DLD1 (cell line): ENCODE measurements around the gene CDH6.

Experiments used
- in situ Hi-C: cut with HindIII; loops from 2 replicates; pipeline ENCODE4 v1.10.0; 2017; ENCODE audit warnings: low sequenced_read_pairs

CDH6 gene

DNA sequence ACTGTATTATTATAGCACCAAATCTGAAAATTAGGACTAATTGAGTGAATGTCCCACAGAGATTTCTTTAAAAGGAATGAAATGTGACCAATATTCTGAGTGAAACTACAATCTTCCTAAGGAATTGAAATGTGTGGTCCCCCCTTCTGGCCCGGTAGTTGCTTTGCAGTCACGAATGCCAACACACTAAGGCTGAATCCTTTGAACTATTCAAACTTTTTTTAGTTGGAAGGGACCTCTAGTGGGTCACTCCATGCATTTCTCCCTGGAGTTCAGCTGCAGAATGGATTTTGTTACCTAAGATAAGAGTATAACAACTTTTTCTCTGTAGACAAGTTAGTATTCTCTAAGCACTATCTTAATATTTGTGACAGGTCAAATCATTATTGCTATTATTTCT, 2.8 kb downstream of the CDH6 start:
- in situ Hi-C loops = no loop called here

DNA sequence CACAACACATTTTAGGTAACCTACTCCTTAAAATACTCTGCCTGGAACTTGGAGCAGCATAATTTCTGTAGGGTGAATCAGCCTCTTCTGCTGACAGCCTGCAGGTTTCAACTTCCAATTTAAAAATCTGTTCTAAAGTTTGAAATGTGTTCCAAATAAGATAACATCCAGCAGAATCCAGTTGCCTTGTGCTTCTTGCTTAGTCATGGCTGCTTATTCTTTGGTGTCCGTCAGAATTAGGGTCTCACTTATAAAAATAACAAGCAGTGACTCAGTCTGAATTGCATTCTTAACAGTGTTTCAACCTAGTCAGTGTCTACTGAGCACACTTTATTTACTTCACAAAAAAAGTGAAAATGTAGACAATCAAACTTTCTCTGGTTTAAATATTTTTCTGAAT, 3.7 kb downstream of the CDH6 start:
- in situ Hi-C loops = no loop called here

DNA sequence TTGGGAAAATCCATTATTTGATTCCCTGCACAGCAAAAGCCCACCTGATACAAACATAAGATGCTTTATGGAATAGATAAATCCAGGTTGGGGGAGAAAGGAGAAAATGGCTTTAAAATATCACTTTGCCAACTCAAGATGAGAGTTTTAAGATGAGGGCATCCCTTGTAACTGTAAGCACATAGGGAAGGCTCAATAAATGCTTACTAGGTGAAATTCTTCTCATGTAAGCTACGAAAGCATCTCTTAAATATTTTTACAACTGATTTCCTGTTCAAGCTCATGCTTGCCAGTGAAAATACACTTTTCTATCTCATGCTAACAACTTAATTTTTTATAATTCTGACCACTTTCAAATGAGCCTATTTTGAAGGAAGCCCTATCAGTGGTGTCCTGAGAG, 11.5 kb downstream of the CDH6 start:
- in situ Hi-C loops = no loop called here

DNA sequence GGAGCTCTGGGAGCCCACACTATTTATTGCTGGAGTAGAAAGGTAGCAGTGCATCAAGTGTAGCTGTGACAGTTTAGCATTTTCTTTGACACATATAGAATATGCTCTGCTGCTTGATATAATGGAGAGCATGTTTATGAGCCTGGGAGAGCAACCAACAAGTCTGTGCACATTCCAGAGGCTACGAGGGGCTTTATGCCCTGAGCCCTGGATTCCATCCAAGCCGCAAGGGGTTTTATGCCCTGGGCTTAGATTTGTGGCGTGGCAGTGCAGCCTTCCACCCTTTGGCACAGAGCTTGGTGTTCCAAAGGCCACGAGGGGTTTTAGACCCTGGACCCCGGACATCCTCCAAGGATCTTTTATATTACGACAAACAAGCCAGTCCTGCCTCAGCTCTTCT, 14.6 kb downstream of the CDH6 start:
- in situ Hi-C loops = no loop called here

DNA sequence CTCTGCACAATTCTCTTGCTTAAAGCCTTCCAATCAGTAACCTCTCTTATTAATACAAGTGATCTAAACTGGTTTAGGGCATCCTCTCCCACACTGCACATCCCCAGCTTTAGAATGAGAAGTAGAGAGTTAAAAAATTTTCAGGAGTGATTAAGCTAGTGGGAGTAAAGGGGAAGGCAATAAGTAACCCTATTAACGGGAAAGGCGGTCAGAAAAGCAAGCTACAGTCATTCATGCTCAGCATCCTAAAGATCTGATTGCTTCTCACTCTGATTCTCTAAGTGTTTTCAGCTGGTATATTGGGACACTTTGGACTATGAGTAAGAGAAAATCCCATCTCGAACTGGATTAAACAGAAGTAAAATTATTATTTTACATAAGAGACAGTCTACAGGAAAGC, 15.8 kb downstream of the CDH6 start:
- in situ Hi-C loops = no loop called here

DNA sequence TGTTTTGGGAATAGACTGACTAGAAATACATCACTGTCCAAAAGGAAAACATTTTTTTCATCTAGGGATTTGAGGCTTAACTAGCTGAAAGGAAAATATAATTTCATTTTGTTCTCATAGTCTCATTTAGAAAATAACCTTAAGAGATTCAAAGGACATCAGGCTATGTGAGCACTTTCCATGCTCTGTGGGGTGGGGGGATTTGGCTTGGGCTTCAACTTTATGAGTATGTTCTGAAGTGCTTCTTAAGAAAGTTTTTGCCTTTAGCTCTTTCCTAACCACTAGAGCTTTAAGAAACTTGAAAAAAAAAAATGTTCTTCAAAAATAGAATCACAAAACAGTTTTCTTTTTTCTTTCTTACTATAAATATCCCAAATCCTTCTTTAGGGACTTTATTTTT, 17.6 kb downstream of the CDH6 start:
- in situ Hi-C loops = no loop called here

DNA sequence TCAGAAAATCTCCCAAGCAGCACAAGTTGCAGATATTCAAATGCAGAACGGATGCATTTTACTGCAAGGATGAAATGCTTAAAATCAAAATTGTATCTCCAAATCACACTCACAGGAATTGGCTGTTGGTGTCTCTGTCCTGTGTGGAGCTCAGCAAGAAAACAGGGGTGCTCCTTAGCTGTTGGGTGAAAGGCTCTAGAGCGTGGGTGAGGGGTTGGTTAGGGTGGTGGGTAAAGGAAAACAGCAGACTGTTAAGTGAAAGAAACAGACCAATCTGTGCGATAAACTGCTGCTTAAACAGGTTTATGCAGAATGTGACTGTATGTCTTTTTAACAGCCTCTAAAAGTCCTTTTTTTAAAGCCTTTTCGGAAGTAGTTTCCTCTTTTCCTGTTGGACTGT, 19.8 kb downstream of the CDH6 start:
- in situ Hi-C loops = no loop called here

DNA sequence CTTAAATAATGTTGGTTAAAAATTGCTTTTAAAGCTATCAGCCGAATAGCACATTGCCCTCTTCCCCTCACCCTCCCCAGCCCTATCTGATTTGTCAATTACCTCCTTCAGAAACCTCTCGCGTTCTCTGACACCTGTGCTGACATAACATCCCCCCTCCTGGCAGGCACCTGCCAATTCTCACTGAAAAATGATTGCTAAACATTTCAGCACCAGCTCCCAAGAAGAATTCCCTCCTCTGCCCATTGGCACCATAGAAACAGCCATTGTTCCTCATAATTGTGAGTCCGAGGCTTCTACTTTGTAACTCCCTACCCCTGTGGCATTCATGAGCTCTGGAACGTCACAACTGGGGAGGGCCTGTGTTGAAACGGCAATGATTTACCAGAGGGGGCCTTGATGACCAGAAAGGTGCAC, 20.2 kb downstream of the CDH6 start:
- in situ Hi-C loops = no loop called here

DNA sequence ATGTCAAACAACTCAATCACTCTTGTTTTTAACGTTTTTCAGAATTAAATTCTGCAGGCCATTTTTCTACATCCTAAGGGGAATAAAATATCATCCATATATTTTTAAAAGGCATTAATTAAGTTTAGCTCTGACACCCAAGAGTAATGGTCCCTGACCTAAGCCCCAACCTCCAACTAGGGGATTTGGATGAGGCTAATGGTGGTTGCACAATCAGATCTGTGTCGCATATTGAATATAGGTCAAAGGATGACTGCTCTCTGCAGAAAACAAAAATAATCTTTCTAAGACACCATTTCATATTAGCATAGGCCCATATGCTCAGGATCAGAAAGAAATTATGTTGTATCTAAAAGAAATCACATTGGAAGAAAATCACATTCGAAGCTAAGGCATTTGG, 20.7 kb downstream of the CDH6 start:
- in situ Hi-C loops = no loop called here

DNA sequence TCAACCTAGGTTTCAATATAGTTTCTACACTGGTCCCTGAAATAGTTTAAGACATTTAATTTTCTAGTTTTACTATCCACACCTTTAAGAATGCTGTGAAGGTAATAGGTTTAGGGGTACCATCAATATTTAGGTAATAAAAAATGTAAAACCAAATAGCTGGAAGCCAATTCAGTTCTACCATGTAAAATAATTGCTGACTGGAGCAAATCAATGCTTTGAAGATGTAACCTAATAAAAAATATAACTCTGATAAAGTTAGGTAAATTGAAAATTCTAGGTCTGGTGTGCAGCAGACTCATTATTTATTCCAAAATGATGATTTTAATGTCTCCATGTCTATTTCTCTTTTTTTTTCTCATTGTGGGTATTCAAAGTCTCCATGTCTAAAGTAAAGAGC, 21.8 kb downstream of the CDH6 start:
- in situ Hi-C loops = no loop called here

DNA sequence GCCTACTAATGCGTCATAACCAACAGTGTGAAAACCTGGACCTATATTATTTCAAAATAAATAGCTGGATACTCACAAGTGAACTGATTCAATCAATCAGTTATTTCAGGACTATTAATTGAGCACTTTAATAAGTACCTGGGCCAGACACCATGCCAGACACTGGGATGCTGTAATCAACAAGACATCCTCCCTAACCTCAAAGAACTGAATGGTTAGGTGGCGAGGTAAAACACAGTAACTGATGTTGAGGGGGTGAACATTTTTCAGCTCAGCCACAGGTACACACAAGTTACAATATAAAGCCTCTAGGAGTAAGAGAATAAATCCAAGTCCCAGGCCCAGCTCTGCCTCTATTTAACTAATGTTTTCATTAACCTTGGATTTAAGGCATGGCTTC, 24.0 kb downstream of the CDH6 start:
- in situ Hi-C loops = no loop called here

DNA sequence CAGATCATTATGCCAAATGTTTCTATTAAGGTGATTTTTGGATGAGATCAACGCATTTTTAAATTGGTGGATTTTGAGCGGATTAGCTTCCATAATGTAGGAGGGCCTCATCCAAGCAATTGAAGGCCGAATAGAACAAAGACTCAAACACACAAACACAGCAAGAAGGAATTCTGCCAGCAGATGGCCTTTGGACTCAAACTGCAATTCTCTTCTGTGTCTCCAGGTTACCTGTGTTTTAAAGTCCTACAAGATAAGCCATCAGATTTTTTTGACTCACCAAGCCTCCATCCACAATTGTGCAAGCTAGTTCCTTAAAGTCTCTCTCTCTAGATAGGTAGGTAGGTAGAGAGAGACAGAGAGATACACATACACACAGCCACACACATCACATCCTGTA, 25.5 kb downstream of the CDH6 start:
- in situ Hi-C loops = no loop called here

DNA sequence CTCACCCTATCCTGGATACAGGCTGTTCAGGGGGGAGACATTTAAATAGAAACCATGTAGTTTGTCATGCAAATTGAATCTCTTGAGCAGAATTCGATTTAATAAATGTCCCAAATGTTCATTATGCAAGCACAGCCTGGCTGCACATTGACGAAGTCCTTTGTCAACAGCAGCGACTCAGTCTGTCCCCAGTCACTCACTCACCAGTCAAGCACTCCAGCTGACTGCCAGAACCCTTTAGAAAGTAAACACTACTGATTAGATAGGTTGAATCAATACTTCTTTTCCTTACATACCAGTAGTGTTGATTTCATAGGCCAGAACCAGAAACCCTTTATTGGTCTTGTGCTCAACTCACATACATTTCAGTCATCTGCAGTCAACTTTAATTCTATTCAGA, 27.5 kb downstream of the CDH6 start:
- in situ Hi-C loops = no loop called here

DNA sequence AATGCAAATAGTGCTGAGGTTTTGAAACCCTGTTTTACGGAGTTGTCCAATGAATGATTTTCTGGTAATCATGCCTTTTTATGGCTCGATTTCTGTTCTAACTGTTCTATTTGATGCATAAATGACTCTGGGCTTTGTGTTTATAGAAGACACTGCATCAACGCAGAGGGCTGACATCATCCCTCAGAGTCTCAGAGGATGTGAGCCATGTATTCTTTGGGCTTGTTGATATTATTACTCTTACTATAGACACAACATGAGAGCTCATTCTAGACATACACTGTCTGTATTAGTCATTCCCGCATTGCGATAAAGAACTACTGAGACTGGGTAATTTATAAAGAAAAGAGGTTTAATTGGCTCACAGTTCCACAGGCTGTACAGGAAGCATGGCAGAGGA, 31.6 kb downstream of the CDH6 start:
- in situ Hi-C loops = no loop called here

DNA sequence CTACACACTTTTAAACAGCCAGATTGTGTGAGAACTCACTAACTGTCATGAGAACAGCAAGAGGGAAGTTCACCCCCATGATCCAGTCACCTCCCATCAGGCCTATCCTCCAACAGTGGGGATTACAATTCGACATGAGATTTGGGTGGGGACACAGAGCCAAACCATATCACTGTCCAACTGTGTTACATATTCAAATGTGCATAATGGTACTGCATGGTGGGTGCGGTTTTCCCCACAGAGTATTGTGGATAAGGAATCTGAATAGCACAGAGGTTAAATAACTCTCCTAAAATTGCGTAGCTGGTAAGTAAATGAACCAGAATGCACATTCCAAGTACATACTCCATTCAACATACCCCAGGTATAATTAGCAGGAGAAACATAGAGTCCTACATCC, 32.1 kb downstream of the CDH6 start:
- in situ Hi-C loops = no loop called here

DNA sequence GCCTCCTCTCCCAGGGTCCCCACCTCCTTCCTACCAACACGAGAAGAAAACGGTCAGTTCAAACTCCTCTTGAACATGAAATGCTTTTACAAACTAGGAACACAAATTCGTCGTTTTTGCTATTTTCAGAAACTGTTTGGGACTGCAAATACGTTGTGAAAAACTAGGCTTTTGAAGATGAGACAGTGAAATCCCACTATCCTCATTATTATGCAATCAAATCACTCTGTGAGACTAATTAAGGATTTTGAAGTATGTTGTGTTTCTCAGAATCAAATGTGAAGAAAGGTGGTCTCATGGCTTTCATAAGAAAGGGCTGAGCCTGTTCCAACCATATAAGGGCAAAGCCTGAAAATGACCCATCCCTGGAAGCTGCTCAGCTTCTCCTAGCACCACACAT, 33.2 kb downstream of the CDH6 start:
- in situ Hi-C loops = no loop called here

DNA sequence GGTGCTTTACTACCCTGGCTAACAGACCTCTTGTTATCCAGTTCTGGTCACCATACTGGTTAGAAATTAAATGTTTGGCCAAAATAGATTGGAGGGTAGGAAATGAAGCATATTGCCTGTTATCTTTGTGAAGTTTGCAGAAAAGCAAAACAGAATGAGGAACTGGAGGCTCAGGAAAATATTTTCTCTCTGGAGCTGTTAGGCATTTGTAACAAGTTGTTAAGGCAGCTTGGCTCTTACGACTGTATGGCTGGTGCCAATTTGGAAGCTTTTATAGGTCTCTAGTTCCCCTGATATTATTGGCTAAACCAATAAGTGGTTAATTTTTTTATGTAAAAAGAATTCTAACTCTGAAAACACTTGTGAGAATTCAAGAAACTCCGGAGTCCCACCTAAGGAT, 35.8 kb downstream of the CDH6 start:
- in situ Hi-C loops = no loop called here

DNA sequence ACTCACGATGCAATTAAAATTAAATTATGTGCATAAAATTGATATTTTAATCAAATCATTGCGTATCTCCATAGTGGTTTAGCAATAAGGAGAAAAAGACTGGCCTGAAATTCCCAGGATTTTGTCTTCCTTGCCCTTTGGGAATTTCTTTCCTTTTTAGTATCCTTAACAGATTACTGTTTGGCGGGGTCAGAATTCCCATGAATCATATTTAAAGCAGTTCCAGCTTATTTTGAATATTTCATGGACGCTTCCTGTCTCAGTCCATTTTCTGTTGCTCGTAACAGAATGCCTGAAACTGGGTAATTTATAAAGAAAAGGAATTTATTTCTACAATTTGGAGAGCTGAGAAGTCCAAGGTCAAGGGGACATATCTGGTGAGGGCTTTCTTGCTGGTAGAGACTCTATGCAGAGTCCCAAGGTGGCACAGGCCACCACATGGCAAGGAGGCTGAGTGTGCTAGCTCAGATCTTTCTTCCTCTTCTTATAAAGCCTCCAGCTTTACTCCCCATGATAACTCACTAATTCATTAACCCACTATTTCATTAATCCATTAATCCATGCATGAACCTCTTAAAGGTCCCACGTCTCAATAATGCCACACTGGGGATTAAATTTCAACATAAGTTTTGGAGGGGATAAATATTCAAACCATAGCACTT, 37.8 kb downstream of the CDH6 start:
- in situ Hi-C loops = no loop called here

DNA sequence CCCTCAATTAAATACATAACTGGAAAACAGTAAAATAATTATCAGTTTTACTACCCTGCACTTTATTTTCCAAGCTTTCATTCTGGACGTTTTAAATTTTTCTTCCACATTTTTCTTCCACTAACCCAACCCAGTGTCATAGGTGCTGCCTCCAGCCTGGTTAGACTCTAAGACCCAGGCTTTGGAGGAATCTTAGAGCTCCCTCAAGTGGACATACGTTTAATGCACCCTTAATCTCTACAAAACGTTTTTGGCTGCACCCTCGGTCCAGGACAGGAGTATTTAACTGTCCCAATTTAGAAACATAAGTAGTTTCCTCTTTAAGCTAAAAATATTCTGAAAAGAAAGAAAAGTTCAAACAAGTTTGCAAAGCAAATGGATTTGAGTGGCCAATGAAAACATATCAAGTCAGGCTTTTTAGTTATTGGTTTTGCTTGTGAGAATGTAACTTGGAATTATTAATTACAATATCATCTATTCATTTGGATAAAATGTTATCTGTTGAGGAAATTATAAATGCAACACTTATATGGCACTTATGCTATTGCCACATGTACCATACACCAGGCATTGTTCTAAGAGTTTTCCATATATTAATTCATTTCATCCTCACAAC, 38.9 kb downstream of the CDH6 start:
- in situ Hi-C loops = no loop called here

DNA sequence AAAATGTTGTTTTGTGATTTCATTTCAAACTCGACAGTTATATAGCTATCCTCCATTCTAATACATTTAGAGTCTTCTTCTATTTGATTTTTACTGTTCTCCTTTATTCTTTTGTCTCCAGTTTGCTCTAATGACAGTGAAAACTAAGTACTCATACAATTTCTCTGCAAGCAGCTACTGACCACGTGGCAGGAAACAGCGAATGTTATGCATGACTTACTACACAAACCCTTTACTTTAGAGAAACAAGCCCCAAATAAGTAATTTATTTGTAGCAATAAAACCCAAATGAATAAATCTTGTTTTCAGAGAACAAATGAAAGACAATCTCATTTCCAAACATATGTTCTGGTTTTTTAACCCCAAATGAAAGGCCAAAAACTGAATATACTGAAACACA, 41.9 kb downstream of the CDH6 start:
- in situ Hi-C loops = no loop called here

DNA sequence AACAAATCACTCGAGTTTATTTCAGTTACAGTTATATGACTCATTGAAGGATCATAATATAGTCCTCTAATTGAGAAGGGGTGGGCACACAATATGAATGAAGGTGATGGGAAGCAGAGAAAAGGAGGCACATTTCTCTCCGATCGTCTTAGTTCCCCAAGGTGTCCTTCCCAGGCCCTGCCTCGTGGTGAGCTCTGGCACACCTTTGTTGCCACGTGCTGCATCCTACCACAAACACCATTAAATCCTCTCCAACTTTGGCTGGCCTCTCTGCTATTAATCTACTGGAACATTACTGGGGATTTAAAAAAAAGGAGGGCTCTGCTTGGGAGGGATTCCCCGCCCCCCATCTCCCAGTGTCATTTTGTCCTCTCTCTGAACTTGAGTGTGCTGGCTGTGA, 42.9 kb downstream of the CDH6 start:
- in situ Hi-C loops = no loop called here

DNA sequence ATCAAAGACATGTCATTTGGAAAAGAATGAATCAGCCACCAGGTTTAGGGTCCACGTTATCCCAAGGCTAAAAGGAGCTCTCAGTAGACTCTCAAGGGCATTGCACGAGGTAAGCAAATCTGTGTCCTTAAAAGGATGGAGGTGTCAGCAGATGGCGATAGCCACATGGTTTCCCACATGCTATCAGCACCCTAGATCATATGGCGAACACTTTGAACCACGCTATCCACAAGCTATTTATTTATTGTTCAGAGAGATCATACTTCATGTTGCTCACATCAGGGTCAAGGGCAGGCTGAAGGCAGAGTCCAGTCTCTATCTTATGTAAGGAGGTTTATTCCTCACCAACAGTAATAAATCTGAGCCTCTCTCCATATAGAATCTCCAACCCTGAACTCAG, 43.7 kb downstream of the CDH6 start:
- in situ Hi-C loops = no loop called here

DNA sequence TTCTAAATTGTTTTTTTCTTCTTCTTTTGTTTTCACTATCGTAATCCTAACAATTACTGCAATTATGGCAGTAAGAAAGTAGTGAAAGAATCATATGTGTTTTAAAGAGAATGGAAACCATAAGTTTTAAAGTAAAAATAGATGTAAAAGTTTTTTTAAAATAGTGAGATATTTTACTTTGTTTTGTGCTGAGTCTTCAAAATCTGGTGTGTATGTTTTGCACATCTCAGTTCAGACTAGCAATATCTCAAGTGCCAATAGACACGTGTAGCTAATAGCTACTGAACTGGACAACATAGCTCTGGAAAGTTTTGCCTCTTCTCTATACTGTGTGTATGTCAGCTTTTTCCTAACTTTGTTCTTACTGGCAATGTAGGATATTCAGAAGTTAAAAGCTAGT, 45.0 kb downstream of the CDH6 start:
- in situ Hi-C loops = no loop called here
